IPS-20b (cell line): ENCODE data around the gene DAGLB.
"Not testable (repeated sequence)": the region's sequence is repeated elsewhere in the genome, so short reads cannot be mapped to it uniquely, and the experiment has no call there.

Experiments used
- H3K27ac ChIP-seq: one replicate; pipeline ENCODE4 v1.5.1; 2013; ENCODE audit warnings: low read length
- H3K27me3 ChIP-seq: 2 replicates; pipeline ENCODE4 v1.6.1; 2013; ENCODE audit warnings: mild to moderate bottlenecking, low read length, inconsistent platforms; ENCODE audit not compliant: insufficient read depth
- H3K36me3 ChIP-seq: 2 replicates; pipeline ENCODE4 v1.6.1; 2013; ENCODE audit warnings: low read depth, mild to moderate bottlenecking, inconsistent platforms, low read length, moderate library complexity; ENCODE audit not compliant: insufficient read depth
- H3K4me1 ChIP-seq: 2 replicates; pipeline ENCODE4 v1.6.1; 2013; ENCODE audit warnings: mild to moderate bottlenecking, control low read depth, inconsistent platforms, low read length, moderate library complexity; ENCODE audit not compliant: insufficient read depth
- H3K4me3 ChIP-seq: 2 replicates; pipeline ENCODE4 v1.5.1; 2013; ENCODE audit warnings: mild to moderate bottlenecking, low read length, inconsistent platforms
- H3K9ac ChIP-seq: 2 replicates; pipeline ENCODE4 v1.6.1; 2013; ENCODE audit warnings: low read depth, mild to moderate bottlenecking, inconsistent platforms, low read length, moderate library complexity
- H3K9me3 ChIP-seq: 2 replicates; pipeline ENCODE4 v1.6.1; 2013; ENCODE audit warnings: mild to moderate bottlenecking, low read depth, low read length, inconsistent platforms; ENCODE audit not compliant: insufficient read depth

The DAGLB gene

DNA sequence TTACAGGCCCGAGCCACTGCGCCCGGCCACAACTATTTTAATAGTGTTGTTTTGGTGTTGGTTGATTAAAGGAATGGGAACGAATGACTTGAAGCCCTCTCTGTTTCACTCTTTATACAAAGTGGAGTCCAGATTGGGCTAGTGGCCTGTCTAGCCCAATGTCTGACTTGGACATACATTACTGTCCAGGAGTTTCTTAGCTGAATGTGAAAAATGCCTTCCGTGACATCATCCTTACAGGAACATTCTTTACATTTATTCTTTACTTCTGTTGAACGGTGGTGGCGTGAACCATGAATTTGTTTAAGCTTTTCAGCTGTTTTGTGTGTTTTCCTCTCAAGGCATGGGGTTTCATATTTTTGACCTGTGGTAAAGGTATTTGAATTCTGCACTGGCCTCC is 67.9 kb downstream of the DAGLB start:
- Histone ChIP-seq H3K27ac (no peak overlapping the region), H3K27me3 (no peaks in the 10 kb centered on the region), H3K4me3 (no peak overlapping the region), H3K9ac (no peak overlapping the region), H3K36me3 (peaks cover 14% of the 10 kb centered on the region; the same call in 1 of the 2 replicates), H3K9me3 (no peaks in the 10 kb centered on the region), H3K4me1 (peaks cover 27% of the 10 kb centered on the region)

DNA sequence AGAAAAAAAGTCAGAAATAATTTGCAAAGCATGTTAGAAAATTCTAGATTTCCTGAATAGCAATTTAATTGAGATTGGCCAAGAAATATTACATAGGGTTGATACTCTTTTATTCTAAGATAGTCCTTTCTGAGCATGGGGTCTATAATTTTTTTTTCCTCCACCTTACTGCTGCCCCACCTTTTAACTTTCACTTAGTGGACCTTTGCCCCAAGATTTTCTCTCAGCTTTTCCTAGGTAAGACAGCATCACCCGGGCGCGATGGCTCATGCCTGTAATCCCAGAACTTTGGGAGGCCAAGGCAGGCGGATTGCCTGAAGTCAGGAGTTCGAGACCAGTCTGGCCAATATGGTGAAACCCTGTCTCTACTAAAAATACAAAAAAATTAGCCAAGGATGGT is 69.2 kb downstream of the DAGLB start:
- not testable (repeated sequence) for H3K27me3 ChIP-seq, H3K4me3 ChIP-seq, H3K9ac ChIP-seq, H3K9me3 ChIP-seq, H3K27ac ChIP-seq
- H3K4me1 ChIP-seq = peaks cover 20% of the 10 kb centered on the region
- H3K36me3 ChIP-seq = peaks cover 14% of the 10 kb centered on the region; the same call in 1 of the 2 replicates

DNA sequence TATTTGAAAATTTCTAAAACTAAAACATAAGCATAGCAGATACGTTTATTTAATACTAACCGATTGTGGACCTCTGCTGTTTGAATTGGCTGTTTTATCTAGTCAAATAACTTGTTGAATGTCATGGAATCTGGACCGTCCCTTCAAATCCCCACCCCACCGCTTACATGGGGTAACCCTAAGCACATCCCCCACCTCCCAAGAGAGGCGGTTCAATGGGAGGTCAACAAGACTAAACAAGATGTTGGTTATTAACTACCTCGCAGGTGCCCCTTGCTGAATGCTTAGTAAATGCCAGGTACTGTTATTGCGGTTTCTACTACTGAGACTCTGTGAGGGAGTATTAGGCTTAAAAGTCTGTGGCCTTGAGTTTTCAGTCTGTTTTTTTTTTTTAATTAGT is 70.9 kb downstream of the DAGLB start:
- peak overlapping the region; percentile 36 for H3K4me3 ChIP-seq
- H3K27ac ChIP-seq = no peak overlapping the region
- peaks cover 14% of the 10 kb centered on the region; the same call in 1 of the 2 replicates for H3K36me3 ChIP-seq
- peaks cover 9% of the 10 kb centered on the region for H3K4me1 ChIP-seq
- H3K9ac ChIP-seq = no peak overlapping the region
- H3K27me3 ChIP-seq = no peaks in the 10 kb centered on the region
- no peaks in the 10 kb centered on the region for H3K9me3 ChIP-seq

DNA sequence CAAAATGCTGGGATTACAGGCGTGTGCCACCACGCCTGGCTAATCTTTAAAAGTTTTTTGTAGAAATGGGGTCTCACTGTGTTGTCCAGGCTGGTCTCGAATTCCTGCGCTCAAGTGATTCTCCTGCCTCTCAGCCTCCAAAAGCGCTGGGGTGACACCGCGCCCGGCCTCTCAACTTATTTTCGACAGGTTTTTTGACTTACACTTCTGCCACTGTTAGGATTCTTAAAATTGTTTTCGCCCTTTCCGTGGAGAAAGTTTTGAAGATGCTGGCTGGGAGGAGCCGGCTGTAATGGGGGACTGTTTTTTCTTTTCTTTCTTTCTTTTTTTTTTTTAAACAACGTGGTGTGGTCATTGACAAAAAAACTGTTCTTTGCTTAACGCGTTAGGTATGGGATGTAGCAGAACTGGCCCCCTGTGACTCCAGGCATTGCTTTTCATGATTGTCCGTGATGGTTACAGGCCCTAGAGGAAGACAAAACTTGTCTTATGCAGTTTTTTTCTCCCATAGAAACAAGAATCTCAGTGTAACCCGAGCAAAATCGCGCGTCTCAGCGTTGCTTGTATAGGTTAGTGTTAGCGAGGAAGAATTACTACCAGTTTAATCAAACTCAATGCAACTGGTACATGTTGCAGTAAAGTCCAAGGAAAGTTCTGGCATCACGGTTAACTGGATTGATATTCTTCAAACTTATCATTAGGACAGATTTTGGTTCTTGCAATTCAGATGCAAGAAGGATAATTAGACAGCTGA is 72.2 kb downstream of the DAGLB start:
- H3K9ac ChIP-seq = peak overlapping the region; percentile 91
- H3K27me3 ChIP-seq = no peaks in the 10 kb centered on the region
- no peaks in the 10 kb centered on the region for H3K9me3 ChIP-seq
- no peak overlapping the region for H3K27ac ChIP-seq
- H3K4me3 ChIP-seq = peak overlapping the region; percentile 76
- peaks cover 12% of the 10 kb centered on the region; the same call in 1 of the 2 replicates for H3K36me3 ChIP-seq
- peaks cover 9% of the 10 kb centered on the region for H3K4me1 ChIP-seq

DNA sequence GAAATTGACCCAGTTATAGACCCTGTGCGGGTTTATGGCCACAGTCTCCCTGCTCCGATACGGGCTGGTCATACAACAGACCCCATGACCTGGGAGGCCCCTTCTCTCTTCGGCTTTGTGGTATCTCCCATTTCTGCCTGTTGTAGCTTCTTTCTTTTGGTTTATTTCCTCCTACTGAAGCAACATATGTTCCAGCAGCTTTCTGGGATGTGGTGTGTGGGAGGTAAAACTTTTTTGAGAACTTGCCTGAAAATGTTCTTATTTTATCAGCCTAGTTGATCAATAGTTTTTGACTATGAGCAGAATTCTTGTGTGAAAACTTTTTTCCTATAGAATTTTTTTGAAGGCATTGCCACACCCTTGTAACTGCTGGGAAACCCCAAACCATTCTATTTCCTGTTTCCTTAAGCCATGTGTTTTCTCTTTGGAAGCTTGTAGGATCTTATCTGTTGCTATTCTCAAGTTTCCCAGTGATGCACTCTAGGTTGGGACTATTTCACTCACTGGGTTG is 80.0 kb downstream of the DAGLB start:
- H3K9me3 ChIP-seq = no peaks in the 10 kb centered on the region
- H3K27ac ChIP-seq = no peak overlapping the region
- no peaks in the 10 kb centered on the region for H3K27me3 ChIP-seq
- no peak overlapping the region for H3K4me3 ChIP-seq
- no peaks in the 10 kb centered on the region for H3K36me3 ChIP-seq
- H3K4me1 ChIP-seq = no peaks in the 10 kb centered on the region
- no peak overlapping the region for H3K9ac ChIP-seq

DNA sequence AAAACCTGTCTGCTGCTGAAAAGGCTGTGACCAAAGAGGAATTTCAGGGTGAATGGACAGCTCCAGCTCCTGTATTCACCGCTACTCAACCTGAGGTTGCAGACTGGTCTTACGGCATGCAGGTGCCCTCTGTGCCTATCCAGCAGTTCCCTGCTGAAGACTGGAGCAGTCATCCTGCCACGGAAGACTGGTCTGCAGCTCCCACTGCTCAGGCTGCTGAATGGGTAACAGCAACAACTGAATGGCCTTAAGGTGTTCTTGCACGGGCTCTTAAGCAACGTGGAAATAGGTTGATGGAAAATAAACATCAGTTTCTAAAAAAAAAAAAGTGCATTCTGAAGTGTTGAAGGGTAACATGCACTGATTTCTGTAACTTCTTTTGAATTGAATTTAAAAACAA is 82.3 kb downstream of the DAGLB start:
- Histone ChIP-seq H3K36me3 (no peaks in the 10 kb centered on the region), H3K9ac (no peak overlapping the region), H3K9me3 (no peaks in the 10 kb centered on the region), H3K27ac (no peak overlapping the region), H3K4me1 (no peaks in the 10 kb centered on the region), H3K27me3 (no peaks in the 10 kb centered on the region), H3K4me3 (no peak overlapping the region)

DNA sequence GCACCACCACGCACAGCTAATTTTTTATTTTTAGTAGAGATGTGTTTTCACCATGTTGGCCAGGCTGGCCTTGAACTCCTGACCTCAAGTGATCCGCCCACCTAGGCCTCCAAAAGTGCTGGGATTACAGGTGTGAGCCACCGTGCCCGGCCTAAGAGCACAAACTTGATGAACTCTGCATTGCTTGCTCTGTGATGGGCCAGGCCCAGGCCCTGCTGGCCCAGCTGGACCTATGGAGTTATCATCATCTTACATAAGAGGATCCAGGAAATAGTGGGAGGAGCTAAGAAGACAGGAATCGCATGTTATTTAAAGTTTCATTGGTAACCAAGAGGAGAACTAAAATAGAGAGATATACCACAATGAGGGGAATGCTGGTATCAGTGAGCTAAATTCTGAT is 86.9 kb downstream of the DAGLB start:
- Histone ChIP-seq H3K36me3 (no peaks in the 10 kb centered on the region), H3K4me3 (no peak overlapping the region), H3K9me3 (no peaks in the 10 kb centered on the region), H3K9ac (no peak overlapping the region), H3K4me1 (no peaks in the 10 kb centered on the region), H3K27ac (no peak overlapping the region), H3K27me3 (no peaks in the 10 kb centered on the region)

DNA sequence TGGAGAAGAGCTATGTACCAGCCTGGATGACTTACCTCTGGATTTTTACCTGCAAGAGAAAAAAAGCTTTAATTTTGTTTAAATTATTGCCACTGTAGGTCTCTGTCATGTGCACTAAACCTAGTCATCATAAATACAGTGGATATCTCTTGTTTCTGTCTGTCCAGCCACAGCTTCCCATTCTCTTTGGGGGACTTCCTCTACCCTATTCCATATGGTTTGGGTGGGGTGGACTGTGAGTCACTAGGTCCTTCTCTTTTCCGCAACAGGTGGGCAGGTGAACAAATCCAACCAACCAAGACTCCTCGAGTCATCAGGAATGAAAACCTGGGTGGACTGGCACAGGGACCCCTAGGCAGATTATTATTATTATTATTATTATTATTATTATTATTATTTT is 88.0 kb downstream of the DAGLB start:
- H3K4me1 ChIP-seq = no peaks in the 10 kb centered on the region
- no peak overlapping the region for H3K4me3 ChIP-seq
- no peak overlapping the region for H3K27ac ChIP-seq
- H3K27me3 ChIP-seq = no peaks in the 10 kb centered on the region
- H3K9me3 ChIP-seq = no peaks in the 10 kb centered on the region
- no peaks in the 10 kb centered on the region for H3K36me3 ChIP-seq
- H3K9ac ChIP-seq = no peak overlapping the region
